D721Med (cell line): ENCODE measurements around the gene ATR.
"Not testable (repeated sequence)": the region's sequence is repeated elsewhere in the genome, so short reads cannot be mapped to it uniquely, and the experiment has no call there.

Experiments used
- DNase-seq: peaks from one replicate; pipeline ENCODE4 v3.0.0; 2011; ENCODE audit warnings: low spot score; ENCODE audit not compliant: insufficient read length
- FAIRE-seq: peaks from 2 replicates; lab custom pipeline; 2011; peaks lifted over from hg19 to GRCh38; lab: Jason Lieb, UNC
- TF ChIP-seq, protein P1 (sequence below): IDR thresholded peaks from 2 replicates; pipeline ENCODE4 v1.5.1; 2012; ENCODE audit warnings: mild to moderate bottlenecking, control low read depth; ENCODE audit not compliant: insufficient read depth; ENCODE audit errors: missing control alignments

The ATR gene

DNA sequence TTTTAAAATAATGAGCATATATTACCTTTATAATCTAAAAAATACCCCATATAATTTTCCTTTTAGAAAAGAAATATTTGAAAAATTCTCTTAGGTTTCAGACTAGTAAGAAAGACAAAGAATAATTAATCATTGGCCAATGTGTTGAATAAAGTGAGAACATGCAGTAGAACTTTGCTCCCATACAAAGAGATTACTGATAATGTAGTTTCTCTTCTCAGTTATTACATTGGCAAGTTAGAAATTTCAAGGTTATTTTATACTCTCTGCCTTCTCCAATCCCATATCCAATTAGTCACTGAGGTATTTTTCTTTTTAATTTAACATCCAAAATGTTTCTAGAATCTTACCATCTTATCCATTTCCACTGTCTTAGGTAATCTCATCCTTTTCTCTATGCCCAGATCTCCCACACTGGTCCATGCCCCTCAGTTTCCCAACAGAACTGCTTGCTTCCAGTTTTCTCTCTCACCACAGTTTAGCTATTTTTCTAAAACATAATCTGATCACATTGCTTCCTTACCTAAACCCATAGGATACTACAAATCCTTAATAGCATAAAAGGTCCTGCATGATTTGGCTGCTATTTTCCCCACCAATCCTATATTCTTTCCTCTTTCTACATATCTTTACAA is 141.5 kb downstream of the ATR start:
- FAIRE-seq (no peak), DNase-seq (no peak)
- TF ChIP-seq, protein P1, sequence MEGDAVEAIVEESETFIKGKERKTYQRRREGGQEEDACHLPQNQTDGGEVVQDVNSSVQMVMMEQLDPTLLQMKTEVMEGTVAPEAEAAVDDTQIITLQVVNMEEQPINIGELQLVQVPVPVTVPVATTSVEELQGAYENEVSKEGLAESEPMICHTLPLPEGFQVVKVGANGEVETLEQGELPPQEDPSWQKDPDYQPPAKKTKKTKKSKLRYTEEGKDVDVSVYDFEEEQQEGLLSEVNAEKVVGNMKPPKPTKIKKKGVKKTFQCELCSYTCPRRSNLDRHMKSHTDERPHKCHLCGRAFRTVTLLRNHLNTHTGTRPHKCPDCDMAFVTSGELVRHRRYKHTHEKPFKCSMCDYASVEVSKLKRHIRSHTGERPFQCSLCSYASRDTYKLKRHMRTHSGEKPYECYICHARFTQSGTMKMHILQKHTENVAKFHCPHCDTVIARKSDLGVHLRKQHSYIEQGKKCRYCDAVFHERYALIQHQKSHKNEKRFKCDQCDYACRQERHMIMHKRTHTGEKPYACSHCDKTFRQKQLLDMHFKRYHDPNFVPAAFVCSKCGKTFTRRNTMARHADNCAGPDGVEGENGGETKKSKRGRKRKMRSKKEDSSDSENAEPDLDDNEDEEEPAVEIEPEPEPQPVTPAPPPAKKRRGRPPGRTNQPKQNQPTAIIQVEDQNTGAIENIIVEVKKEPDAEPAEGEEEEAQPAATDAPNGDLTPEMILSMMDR, result no peak

DNA sequence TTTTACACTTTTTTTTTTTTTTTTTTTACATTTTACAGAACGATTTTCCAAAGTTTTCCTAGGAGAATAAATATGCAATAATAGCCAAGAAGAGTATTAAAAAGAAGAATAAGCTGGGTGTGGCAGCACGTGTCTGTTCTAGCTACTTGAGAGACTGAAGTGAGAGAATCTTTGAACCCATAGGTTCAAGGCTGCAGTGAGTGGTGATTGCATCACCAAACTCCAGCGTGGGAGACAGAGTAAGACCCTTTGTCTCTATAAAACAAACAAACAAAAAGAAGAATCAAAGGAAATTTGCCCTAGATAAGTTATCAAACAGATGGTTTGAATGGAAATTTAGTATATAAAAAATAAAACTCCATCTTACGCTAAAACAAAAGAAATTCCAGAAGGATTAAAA is 144.0 kb downstream of the ATR start:
- FAIRE-seq, result no peak
- TF ChIP-seq, protein P1, result no peak
- no peak for DNase-seq

DNA sequence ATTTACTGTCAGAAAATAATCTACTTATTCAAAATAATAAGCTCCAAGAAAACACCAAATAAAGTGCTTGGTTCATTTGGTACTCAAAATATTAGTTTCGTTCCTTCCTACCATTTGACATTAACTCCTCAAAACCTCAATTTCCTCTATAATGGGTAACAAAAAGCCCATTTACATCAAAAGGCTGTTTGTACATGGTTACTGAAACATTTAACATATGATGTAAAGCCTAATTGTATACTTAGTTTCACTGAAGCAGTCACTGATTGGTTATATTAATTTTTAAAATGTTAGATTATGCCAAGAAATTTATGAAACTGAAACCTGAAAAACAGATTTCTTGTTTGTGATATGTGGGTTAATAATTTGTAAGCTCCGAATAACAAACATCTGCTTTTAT is 145.4 kb downstream of the ATR start:
- TF ChIP-seq, protein P1, result no peak
- FAIRE-seq, result no peak
- DNase-seq, result no peak

DNA sequence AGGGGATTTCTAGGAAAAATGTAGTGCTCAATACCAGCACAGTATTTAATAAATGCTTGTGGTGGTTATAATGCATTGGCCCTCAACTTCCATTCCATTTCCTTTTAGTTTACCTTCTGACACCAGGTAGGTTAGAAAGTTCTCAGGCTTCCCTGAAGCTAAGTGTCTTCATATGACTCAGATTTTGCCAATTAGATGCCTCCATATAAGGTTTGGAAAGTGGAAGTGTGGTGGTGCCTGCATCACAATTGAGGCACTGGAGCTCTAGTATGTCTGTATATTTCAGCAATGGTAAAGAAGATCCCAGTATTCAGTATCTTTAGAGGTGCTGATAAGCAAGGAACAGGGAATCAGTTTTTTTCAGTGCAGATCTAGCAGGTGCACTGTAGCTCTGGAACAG is 149.0 kb downstream of the ATR start:
- DNase-seq (no peak), FAIRE-seq (no peak)
- TF ChIP-seq, protein P1, result no peak

DNA sequence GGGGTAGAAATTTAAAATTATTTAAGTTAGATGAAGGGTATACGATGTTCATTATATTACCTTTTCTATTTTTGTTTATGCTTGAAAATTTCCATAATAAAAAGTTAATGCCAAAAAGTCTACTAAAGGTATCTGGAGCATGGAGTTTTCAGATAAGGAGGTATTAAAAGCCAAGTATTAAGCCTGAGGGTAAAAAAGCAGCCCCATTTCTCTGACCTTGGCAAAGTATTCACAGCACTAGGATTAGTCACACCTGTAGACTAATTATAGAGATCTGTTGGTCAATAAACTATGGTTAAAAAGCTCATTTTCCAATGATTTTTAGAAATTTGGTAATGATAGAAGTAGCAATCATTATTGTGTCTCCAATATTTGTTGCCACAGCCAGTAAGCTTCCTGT is 153.8 kb downstream of the ATR start:
- DNase-seq (no peak), FAIRE-seq (no peak)

DNA sequence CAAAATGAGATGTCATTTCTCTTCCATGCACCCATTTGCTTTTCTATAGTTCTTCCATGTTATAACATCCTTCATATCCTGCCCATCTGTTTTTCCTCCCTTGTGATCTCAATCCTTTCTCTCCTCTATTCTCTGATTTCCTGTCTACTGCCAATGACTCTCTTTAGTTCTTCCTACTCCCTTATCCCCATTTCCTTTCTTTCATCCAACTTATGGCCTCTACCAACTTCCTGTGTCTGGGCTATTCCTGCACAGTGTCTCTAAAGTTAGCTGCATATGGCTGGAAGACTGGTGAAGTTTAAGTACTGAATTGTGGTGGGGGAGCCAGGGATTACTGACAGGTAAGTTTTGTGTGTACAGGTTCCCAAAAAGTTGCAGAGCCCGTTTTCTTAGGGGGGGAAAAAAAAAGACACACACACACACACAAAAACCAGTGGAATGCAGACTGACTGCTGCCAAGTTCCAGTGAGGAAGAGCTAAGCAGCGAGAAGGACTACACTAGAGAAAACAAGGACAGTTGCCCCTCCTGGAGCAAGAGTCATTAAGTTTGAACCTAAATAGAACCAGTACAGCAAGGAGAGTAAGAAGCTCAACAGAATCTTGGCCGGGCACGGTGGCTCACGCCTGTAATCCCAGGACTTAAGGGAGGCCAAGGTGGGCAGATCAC is 159.5 kb downstream of the ATR start:
- DNase-seq (no peak), FAIRE-seq (no peak)
- TF ChIP-seq, protein P1, result no peak

More for the DNA sequence above, 153.8 kb downstream of the ATR start:
- TF ChIP-seq, protein P1, result no peak

DNA sequence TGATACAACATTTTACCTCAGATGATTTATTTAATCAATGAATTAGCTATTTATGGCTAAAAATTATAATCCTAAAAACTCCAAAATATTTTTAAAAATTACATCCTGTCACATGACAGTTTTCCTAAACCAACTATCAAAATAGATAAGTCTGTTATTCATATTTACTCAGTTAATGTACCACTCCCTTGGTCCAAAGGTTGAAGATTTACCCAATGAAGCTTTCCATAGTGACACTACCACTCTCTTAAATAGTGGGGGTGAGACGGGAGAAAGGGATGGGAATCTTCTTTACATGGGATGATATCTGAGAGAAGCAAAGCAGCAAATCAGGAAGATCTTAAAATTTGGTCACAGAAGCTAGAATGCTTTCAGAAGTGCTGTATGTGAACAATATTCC is 161.2 kb downstream of the ATR start:
- DNase-seq, result no peak
- TF ChIP-seq, protein P1, result no peak
- FAIRE-seq, result no peak

DNA sequence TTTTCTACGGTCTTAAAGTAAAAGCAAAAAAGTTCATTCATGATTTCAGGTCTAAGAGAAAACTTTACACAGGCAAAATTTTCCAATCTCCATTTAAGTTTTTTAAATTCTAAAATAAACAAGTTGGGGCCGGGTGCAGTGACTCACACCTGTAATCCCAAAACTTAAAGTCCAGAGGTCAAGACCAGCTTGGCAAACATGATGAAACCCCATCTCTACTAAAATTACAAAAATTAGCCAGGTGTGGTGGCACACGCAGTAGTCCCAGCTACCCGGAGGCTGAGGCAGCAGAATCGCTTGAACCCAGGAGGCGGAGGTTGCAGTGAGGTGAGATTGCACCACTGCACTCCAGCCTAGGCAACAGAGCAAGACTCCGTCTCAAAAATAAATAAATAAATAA is 178.0 kb downstream of the ATR start:
- DNase-seq, FAIRE-seq: not testable (repeated sequence)
